ENCODE data around the gene FOXP1.

The FOXP1 gene

GRCh38 chr3:70996082-70996481, 587.4 kb downstream of the FOXP1 start:
- H3K4me3 ChIP-seq (ENCODE audit: low read depth, low read length) = no peak overlapping the region
- TF ChIP-seq CTCF (IDR thresholded peaks at IDR 0.05; ENCODE audit: low read depth, low read length) = no peak

GRCh38 chr3:70994644-70995043, 588.9 kb downstream of the FOXP1 start:
- no peak overlapping the region for H3K4me3 ChIP-seq (ENCODE audit: low read depth, low read length)
- no peak for TF ChIP-seq CTCF (IDR thresholded peaks at IDR 0.05; ENCODE audit: low read depth, low read length)

GRCh38 chr3:70992562-70993204, 590.8 kb downstream of the FOXP1 start:
- TF ChIP-seq CTCF (IDR thresholded peaks at IDR 0.05; ENCODE audit: low read depth, low read length) = no peak
- no peak overlapping the region for H3K4me3 ChIP-seq (ENCODE audit: low read depth, low read length)

GRCh38 chr3:70992131-70992530, 591.4 kb downstream of the FOXP1 start:
- no peak for TF ChIP-seq CTCF (IDR thresholded peaks at IDR 0.05; ENCODE audit: low read depth, low read length)
- H3K4me3 ChIP-seq (ENCODE audit: low read depth, low read length) = no peak overlapping the region

GRCh38 chr3:70990723-70991122, 592.8 kb downstream of the FOXP1 start:
- TF ChIP-seq CTCF (IDR thresholded peaks at IDR 0.05; ENCODE audit: low read depth, low read length) = no peak
- no peak overlapping the region for H3K4me3 ChIP-seq (ENCODE audit: low read depth, low read length)

GRCh38 chr3:70990185-70990584, 593.3 kb downstream of the FOXP1 start:
- no peak for TF ChIP-seq CTCF (IDR thresholded peaks at IDR 0.05; ENCODE audit: low read depth, low read length)
- H3K4me3 ChIP-seq (ENCODE audit: low read depth, low read length) = no peak overlapping the region

GRCh38 chr3:70989174-70989573, 594.4 kb downstream of the FOXP1 start:
- TF ChIP-seq CTCF (IDR thresholded peaks at IDR 0.05; ENCODE audit: low read depth, low read length) = no peak

More at GRCh38 chr3:70989174-70989573, 594.4 kb downstream of the FOXP1 start:
- no peak overlapping the region for H3K4me3 ChIP-seq (ENCODE audit: low read depth, low read length)

Data from WI38 (cell line).